NCI-H526 (cell line): ENCODE results near the gene SYPL1.

Source experiments
- DNase-seq, 2 experiments: peaks; one replicate each; lab custom pipeline; 2025; lab: John Stamatoyannopoulos, UW

Gene SYPL1

DNA sequence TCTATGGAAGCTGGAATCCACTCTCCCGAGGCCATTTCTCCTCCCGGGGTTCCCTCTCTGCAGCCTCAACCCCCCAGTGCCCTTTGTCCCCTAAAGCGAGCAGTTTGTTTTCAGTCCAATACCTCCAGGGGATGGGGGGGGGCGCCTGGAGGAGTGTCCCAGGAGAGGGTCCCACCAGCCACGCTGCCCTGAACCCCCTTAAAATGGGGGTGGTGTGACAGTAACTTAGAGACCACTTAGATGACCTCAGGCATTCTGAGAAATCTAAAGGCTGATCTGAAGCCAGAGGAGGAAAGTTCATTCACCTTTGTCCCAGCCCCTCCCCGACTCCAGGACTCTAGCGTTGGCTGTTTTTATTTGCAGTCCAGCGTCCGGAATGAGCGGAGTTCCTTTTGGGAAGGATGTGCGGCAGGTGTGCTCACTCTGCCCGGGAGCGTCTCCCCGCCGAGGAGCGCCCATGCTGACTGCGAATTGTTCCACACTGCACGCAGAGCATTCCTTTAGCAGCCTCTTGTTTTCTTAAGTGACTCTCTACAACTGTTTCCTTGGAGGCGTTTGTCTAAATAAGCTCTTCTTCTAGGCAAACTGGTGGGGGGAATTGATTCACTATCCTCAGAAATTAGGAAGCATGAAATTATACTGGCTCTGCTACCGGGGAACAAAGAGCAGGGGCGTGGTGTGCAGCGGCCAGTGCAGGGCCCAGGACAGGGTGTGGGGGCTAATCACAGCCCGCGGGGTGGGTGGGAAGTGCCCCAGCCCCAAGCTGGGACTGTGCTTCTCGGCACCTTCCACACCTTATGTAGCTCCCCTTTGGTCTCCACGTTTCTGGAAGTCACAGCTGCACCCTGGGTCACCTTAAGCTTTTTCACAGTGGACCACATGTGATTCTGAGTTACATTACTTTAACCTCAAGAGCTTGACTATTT is 46.3 kb downstream of the SYPL1 start:
- DNase-seq = peak in 1 of 2 experiments; percentile 18

GRCh38 chr7:106064771-106065574 is 47.1 kb downstream of the SYPL1 start:
- no peak for DNase-seq

- DNase-seq = no peak
Observed at GRCh38 chr7:106064316-106064715, 47.8 kb downstream of the SYPL1 start.

GRCh38 chr7:106063692-106064091 is 48.4 kb downstream of the SYPL1 start:
- DNase-seq = no peak

GRCh38 chr7:106063024-106063423 is 49.1 kb downstream of the SYPL1 start:
- no peak for DNase-seq

DNA sequence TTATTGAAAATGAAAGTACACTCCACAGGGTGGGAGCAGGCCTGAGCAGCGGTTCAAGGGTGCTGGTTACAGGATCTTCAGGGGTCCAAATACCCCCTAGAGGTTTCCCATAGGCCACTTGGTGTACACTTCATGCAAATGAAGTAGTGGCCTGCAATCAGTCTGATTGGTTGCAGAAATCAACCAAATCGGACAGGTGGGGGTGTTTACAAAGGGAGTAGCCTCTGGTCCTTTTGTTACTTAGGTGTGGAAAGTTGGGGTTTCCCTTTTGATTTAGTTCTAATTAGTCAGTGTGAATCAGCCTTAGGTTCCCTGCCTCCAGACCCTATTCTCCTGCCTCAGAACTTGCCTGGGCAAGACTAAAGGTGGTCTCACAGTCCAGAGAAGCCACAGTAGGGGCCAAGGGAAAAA is 49.6 kb downstream of the SYPL1 start:
- DNase-seq = no peak

DNA sequence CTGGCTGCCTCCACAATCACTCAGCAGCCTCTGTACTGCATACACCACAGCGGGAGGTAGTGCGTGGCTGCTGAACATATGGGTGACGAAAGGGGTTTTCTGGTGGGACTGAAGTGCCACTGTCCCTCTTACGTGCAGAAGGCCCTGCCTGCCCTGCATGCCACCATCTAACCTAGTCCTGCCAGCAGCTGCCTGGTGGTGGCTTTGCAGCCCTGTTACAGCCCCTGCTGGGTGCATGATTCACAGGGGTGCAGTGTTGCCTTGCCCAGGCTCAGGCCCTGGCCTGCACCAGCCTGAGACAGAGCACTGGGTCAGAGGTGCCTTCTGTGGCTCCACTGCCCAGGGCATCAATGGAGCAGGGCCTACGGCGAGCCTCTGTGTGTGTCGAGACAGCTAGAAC is 50.1 kb downstream of the SYPL1 start:
- no peak for DNase-seq

DNA sequence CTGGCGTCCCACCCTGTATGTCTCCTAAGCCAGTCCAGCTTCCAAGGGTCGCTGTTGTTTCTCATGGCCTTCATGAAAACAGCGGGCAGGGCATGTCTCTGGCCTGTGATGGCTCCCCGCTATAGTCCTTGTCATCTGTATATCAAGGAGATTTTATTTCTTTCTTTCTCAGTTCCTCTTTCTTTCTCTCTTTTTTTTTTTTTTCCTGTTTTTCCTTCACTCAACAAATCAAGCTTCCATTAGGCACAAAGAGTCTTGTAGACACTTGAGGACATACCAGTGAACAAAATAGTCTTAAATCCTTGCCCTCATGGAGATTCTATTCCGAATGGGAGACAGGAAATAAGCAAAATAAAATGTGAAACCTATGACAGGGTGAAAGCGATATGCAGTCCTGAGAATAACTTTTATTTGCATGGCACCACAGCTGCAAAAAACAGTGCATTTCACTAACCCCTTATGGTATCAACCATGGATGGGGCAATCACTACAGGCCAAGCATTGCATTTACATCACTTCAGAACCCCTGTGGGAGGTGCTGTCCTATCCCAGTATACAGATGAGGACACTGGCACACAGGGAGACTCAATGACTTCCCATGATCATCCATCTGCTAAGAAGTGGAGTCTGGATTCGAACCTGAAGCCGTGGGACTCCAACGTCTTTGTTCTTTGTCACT is 50.7 kb downstream of the SYPL1 start:
- DNase-seq = no peak

DNA sequence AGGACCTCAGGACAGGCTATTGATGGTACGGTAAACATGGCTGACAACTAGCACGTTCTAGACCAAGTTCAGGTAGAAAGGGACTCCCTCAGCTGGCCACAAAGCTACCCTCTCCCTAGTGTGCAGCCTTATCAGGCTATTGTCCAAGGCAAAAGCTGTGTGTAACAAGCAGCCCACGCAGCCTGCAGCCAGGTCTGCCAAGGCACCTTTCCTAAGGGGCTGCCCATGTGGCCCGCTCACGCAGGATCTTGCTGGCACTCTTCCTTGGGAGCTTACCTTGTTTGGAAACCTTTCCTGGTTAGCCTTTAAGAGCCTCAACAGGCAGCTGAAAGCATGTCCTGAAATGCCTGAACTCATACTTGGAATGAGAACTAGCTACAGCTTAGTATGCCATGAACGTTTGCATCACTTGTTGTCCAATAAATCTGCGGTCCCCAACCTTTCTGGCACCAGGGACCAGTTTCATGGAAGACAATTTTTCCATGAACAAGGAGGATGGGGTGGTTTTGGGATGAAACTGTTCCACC is 51.7 kb downstream of the SYPL1 start:
- DNase-seq = no peak

- no peak for DNase-seq
Observed at GRCh38 chr7:106059556-106059955, 52.6 kb downstream of the SYPL1 start.

DNA sequence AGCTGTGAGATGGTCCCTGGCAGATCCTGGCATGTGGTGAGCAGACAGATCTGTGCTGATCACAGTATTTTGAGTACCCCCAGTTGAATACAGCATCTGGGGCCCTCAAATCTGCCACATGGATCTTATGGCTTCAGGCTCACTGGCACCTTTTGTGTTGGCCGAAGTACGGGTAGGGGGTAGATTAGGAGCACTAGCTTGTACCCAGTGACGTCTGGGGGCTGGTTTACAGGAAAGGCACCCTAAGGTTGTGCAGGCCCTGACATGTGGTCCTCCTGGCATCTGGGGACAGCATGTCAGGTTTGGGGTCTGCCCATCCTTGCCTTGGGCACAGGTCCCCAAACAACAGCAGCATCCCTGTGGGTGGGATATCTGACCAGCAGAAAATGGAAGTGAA is 53.2 kb downstream of the SYPL1 start:
- DNase-seq = no peak

DNA sequence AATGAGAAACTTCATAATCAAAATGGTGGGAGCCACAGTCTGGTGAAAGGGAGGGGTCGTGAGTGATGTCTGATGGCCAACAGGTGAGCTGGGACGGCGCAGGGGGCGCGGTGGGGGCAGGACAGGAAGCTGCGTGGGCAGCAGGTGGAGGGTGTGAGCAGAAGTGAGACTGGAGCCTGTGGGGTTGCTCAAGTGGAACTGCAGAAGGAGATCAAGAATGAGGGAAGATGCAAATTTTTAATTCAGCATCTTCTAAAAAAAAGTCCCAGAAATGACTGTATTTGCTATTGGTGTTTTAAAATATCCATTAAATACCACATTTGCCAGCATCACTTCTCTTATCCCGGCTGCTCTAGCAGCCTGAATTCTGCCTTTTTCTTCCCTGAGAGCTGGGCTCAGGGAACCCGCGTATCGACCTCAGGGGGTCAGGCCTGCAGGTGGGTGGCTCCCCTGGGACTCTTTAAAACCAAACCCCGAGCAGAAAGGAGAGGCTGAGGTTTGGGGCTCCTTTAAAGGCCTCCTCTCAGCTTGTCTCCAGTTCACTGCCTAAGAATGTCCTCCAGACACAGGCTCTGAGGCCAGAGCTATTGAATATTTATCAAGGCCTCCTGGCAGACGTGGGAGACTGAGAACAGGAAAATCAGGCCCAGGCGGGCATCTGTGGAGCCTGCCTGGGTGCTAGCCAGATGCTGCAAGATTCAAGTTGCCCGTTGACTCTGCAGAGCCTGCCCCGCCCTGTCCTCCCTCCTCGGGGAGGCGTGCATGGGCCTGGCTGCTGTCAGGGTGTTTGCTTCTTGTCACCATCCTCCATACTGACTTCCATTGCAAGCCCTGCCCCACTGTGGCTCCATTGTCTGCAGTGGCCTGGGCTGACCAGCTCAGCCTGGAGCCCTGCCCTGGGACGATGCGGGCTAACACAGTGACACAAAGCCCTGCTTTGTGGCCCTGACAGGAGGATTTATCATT is 53.9 kb downstream of the SYPL1 start:
- DNase-seq = peak; percentile 85 to 89

DNA sequence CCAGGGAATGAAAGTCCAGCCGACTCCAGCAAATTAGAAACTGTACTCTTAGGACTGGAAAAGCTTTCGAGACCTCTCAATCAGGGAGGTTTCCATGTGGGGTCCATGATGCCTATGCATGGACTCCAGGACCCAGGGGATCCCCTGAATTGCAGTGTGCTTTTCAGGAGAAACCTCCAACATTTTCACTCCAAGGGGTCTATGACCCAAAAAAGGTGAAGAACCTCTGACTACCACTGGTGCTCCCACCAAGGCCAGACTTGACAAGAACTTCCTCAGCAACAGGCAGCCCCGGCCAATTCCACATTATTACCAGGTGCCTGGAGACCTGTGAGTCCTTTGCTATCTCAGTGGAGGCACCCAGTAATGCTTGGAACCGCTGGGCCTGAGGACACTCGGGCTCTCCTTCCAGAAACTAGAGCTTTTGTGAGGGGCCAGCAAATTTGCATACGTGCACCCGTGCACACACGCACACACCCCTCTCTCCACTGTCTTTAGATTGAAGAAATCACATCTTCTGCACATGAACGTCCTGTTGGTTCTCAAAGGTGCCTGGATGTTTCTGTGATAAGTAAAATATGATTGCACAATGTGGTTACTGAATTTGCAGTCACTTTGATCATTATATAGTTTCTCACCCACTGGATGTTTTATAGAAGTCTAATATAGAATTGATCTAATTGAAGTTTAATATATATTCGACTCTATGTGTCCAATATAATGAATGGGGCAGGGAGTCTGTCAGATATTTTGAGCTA is 54.7 kb downstream of the SYPL1 start:
- DNase-seq = no peak

DNA sequence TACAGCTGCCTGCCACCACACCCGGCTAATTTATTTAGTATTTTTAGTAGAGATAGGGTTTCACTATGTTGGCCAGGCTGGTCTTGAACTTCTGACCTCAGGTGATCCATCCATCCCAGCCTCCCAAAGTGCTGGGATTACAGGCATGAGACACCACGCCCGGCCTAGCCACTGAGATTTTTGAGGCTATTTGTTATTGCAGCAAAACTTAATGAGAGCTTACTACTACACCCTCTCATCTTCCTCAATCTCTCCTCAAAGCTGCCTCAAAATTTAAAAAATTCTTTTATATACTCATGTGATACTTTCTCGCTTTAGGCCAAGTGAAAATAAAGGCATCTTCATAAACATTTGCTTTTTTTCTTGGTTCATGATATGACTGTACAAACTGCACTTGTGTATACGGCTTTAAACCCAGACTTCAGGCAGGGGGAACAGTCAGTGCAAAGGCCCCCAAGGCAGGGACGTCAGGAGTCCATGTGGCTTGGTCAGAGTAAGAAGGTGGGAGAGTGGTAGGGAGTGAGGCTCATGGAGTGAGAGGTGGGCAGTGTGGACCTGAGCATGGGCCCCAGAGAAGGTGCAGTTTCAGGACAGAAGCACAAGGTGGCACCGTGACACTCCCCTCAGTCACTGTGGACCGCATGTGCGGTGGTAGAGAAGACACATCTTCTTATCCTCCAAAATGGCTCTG is 55.5 kb downstream of the SYPL1 start:
- DNase-seq = peak; percentile 70 to 91

DNA sequence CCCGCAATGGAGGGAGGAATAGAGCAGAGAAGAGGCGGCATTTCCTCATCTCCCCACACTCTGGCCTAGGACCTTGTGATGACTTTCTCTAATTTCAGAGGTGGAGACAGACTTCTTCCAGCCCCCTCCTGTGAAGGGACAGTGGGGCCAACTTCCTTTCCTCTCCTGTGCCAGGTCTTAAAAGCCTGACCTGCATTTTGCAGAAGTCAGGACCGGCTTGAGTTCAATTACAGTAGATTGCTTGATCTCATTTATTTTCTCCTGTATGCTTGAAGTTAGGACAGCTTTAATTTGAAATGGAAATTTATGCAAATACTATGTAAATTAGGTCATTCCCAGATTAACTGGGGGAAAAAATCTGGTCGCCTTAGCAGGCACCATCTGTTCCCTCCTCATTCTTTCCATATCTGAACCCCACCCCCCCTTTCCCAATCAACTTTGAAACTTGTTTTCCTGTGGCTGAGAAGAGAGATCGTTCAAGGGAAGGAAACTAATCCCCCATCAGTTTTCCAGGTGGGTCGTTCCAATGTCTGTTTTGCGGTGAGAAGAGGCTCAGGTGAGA is 57.1 kb downstream of the SYPL1 start:
- peak; percentile 59 to 65 for DNase-seq

- DNase-seq = no peak
Observed at GRCh38 chr7:106054156-106054910, 57.8 kb downstream of the SYPL1 start.

DNA sequence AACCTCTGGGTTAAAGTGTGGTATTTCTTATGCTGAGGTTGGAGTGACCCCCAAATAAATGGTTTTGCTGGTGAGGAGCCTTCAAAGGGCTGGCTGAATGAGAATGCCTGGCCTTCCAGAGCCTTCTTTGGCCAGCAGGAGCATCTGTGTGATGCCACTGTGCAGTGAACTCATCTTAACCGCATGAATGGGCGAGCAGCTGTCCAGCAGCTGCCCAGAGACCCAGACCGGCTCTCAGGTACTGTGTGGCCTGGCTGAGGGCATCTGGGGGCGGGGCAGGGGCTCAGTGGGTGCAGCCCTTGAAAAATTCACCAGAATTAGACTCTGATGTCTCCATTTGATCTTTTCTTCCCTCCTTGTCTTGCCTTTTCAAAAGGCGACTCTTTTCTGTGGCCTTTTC is 59.0 kb downstream of the SYPL1 start:
- DNase-seq = no peak

- DNase-seq = no peak
Observed at GRCh38 chr7:106052681-106053080, 59.4 kb downstream of the SYPL1 start.

DNA sequence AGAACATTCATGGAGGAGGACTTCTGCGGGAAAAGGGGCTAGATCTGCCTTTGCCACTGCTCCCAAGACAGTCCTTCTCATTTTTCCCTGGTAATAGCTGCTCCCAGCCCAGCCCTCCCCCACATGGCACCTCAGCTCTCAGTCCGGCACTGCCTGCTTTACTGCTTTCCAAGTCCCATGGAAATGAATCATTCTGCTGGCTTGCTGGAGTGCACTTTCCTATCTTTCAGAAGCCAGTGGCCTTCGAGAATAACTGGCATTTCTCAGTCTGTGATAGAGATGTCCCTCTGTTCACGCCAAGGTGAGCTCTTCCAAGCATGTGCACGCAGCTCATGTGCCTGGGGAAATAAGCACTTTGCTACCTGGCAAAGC is 61.4 kb downstream of the SYPL1 start:
- DNase-seq = no peak
